Measurements from ENCODE around the gene CAMSAP2.

CAMSAP2 gene

GRCh38 chr1:200885623-200886402 lies 147.1 kb downstream of the CAMSAP2 start:
- no peak for TF ChIP-seq CTCF (IDR thresholded peaks at IDR 0.05; ENCODE audit: insufficient read depth, low read depth, low read length, missing control alignments)
- peak; percentile 41 for DNase-seq (ENCODE audit: low read depth)

GRCh38 chr1:200886594-200886993 lies 147.9 kb downstream of the CAMSAP2 start:
- no peak for TF ChIP-seq CTCF (IDR thresholded peaks at IDR 0.05; ENCODE audit: insufficient read depth, low read depth, low read length, missing control alignments)
- no peak overlapping the region for H3K4me3 ChIP-seq (ENCODE audit: low read depth, low read length)
- DNase-seq (ENCODE audit: low read depth), result no peak

More at GRCh38 chr1:200885623-200886402, 147.1 kb downstream of the CAMSAP2 start:
- H3K4me3 ChIP-seq (ENCODE audit: low read depth, low read length), result no peak overlapping the region

- no peak for TF ChIP-seq CTCF (IDR thresholded peaks at IDR 0.05; ENCODE audit: insufficient read depth, low read depth, low read length, missing control alignments)
- no peak overlapping the region; the same call in 1 of the 2 replicates for H3K4me3 ChIP-seq (ENCODE audit: low read depth, low read length)
- no peak for DNase-seq (ENCODE audit: low read depth)
These were observed 148.3 kb downstream of the CAMSAP2 start for GRCh38 chr1:200887036-200887435.

- peak overlapping the region; percentile 34 for H3K4me3 ChIP-seq (ENCODE audit: low read depth, low read length)
- no peak for DNase-seq (ENCODE audit: low read depth)
These were observed 149.2 kb downstream of the CAMSAP2 start for GRCh38 chr1:200887772-200888348.

GRCh38 chr1:200888349-200888838 lies 149.7 kb downstream of the CAMSAP2 start:
- TF ChIP-seq CTCF (IDR thresholded peaks at IDR 0.05; ENCODE audit: insufficient read depth, low read depth, low read length, missing control alignments), result no peak
- peak overlapping the region; percentile 34 for H3K4me3 ChIP-seq (ENCODE audit: low read depth, low read length)
- DNase-seq (ENCODE audit: low read depth), result peak; percentile 95

More at GRCh38 chr1:200887772-200888348, 149.2 kb downstream of the CAMSAP2 start:
- no peak for TF ChIP-seq CTCF (IDR thresholded peaks at IDR 0.05; ENCODE audit: insufficient read depth, low read depth, low read length, missing control alignments)

GRCh38 chr1:200889571-200889970 lies 150.9 kb downstream of the CAMSAP2 start:
- no peak for TF ChIP-seq CTCF (IDR thresholded peaks at IDR 0.05; ENCODE audit: insufficient read depth, low read depth, low read length, missing control alignments)
- no peak overlapping the region for H3K4me3 ChIP-seq (ENCODE audit: low read depth, low read length)
- peak; percentile 38 for DNase-seq (ENCODE audit: low read depth)

Measured in GM12865 (cell line).